Sigmoid colon (tissue), 4 donors: ENCODE measurements around the gene KCNJ16.

Experiments used
- CTCF ChIP-seq, 4 experiments: fragments of 450-650 bp in 3 of 4; fragments of 200-600 bp in 1 of 4; IDR thresholded peaks; one replicate each; pipeline ENCODE4 v1.5.1; 2016 to 2019; ENCODE audit warnings: antibody characterized with exemption in 4 of 4, mild to moderate bottlenecking in 3 of 4, moderate library complexity in 2 of 4
- POLR2A ChIP-seq, 2 donors: fragments of 450-650 bp; IDR thresholded peaks; one replicate each; pipeline ENCODE4 v1.6.1; 2016; ENCODE audit warnings: antibody characterized with exemption in 2 of 2, mild to moderate bottlenecking in 2 of 2, moderate library complexity in 2 of 2
- POLR2AphosphoS5 ChIP-seq, 4 donors: sonication (generic); formaldehyde crosslinking; IDR thresholded peaks; one replicate each; pipeline ENCODE4 v1.6.1; 2017; ENCODE audit warnings: antibody characterized with exemption in 4 of 4

- TF ChIP-seq POLR2A (IDR thresholded peaks at IDR 0.05) (no peak), CTCF (IDR thresholded peaks at IDR 0.05) (no peak), POLR2AphosphoS5 (IDR thresholded peaks at IDR 0.05) (no peak)
These were observed 1.7 kb upstream of the KCNJ16 start for GRCh38 chr17:70073310-70073709.
